ENCODE data around the gene GRIN2A. TPM values are rescaled to one million over a fixed set of nuclear protein-coding genes. Genes with fewer than 3 reads are reported as not detected.

Gene GRIN2A
- polyA plus RNA-seq, 1 donor from 2014 or later: 0.11 TPM

- H2AFZ ChIP-seq (ENCODE audit: low read depth, low read length): no peak overlapping the region
- no peak overlapping the region for H3K27ac ChIP-seq (ENCODE audit: low read length)
- H3K36me3 ChIP-seq (ENCODE audit: insufficient read depth, low read length): no peaks in the 10 kb centered on the region
- TF ChIP-seq RAD21 (conservative IDR thresholded peaks at IDR 0.05) (no peak), SMC3 (conservative IDR thresholded peaks at IDR 0.05; ENCODE audit: poor library complexity) (no peak), EP300 (conservative IDR thresholded peaks at IDR 0.05; ENCODE audit: poor library complexity, severe bottlenecking) (no peak), REST (IDR thresholded peaks at IDR 0.05; ENCODE audit: borderline replicate concordance) (no peak), POLR2AphosphoS5 (IDR thresholded peaks at IDR 0.05) (no peak), CTCF (IDR thresholded peaks at IDR 0.05; ENCODE audit: poor library complexity, severe bottlenecking) (no peak), MXI1 (conservative IDR thresholded peaks at IDR 0.05; ENCODE audit: poor library complexity, severe bottlenecking) (no peak), EZH2 (IDR thresholded peaks at IDR 0.05; ENCODE audit: borderline replicate concordance, insufficient read depth, low read length, poor library complexity, severe bottlenecking) (no peak), TAF1 (IDR thresholded peaks at IDR 0.05; ENCODE audit: low read depth) (no peak)
- H3K4me3 ChIP-seq (ENCODE audit: low read length): no peak overlapping the region
- no peaks in the 10 kb centered on the region for H3K79me2 ChIP-seq (replicated peaks; ENCODE audit: insufficient read depth, low read length)
- H4K20me1 ChIP-seq (ENCODE audit: insufficient read depth): no peaks in the 10 kb centered on the region
- H3K4me2 ChIP-seq (ENCODE audit: low read length): no peak overlapping the region
- no peaks in the 10 kb centered on the region for H3K9me2 ChIP-seq (ENCODE audit: insufficient read depth, low read length)
- H3K9ac ChIP-seq (ENCODE audit: low read length): no peak overlapping the region
- H3K27me3 ChIP-seq (ENCODE audit: insufficient read depth, low read depth, low read length): no peaks in the 10 kb centered on the region
- no peaks in the 10 kb centered on the region for H3F3A ChIP-seq (ENCODE audit: insufficient read depth, low read length, poor library complexity, severe bottlenecking)
- H3K9me3 ChIP-seq (ENCODE audit: low read length): no peaks in the 10 kb centered on the region
Observed at GRCh38 chr16:9969580-9969979, 212.6 kb downstream of the GRIN2A start.

DNA sequence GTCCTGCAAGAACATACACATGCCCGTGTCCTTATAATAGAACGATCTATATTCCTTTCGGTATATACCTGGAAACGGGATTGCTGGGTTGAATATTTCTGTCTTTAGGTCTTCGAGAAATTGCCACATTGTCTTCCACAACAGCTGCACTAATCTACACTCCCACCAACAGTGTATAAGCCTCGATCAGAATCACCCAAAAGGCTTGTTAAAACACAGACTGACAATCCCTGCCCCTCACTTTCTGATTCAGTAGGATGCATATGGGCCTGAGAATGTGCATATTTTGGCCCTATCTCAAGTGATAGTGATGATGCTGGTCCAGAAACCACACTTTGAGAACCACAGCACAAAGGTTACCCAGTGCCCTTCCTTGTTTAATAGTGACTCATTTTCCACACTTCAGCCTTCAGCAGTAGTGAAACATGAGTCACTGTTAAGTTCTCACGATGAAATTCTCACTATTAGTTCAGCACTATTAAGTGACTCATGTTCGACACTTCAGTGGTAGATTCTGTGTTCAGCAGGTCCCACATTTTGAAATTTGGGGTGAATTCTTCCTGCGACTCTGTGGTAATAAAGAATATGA, 215.6 kb downstream of the GRIN2A start:
- TF ChIP-seq MXI1 (conservative IDR thresholded peaks at IDR 0.05; ENCODE audit: poor library complexity, severe bottlenecking): no peak
- no peak for TF ChIP-seq POLR2AphosphoS5 (IDR thresholded peaks at IDR 0.05)
- TF ChIP-seq SMC3 (conservative IDR thresholded peaks at IDR 0.05; ENCODE audit: poor library complexity): no peak
- TF ChIP-seq TAF1 (IDR thresholded peaks at IDR 0.05; ENCODE audit: low read depth): no peak
- no peak for TF ChIP-seq EZH2 (IDR thresholded peaks at IDR 0.05; ENCODE audit: borderline replicate concordance, insufficient read depth, low read length, poor library complexity, severe bottlenecking)
- no peak overlapping the region for H2AFZ ChIP-seq (ENCODE audit: low read depth, low read length)
- no peaks in the 10 kb centered on the region for H3K9me3 ChIP-seq (ENCODE audit: low read length)
- no peaks in the 10 kb centered on the region for H3F3A ChIP-seq (ENCODE audit: insufficient read depth, low read length, poor library complexity, severe bottlenecking)
- no peaks in the 10 kb centered on the region for H3K36me3 ChIP-seq (ENCODE audit: insufficient read depth, low read length)
- no peak overlapping the region for H3K4me3 ChIP-seq (ENCODE audit: low read length)
- no peaks in the 10 kb centered on the region for H3K9me2 ChIP-seq (ENCODE audit: insufficient read depth, low read length)
- no peak overlapping the region for H3K27ac ChIP-seq (ENCODE audit: low read length)
- no peaks in the 10 kb centered on the region for H4K20me1 ChIP-seq (ENCODE audit: insufficient read depth)
- no peak overlapping the region for H3K9ac ChIP-seq (ENCODE audit: low read length)
- H3K27me3 ChIP-seq (ENCODE audit: insufficient read depth, low read depth, low read length): no peaks in the 10 kb centered on the region
- no peak overlapping the region for H3K4me2 ChIP-seq (ENCODE audit: low read length)
- no peaks in the 10 kb centered on the region for H3K79me2 ChIP-seq (replicated peaks; ENCODE audit: insufficient read depth, low read length)
